ENCODE data around the gene ALDH3A2. TPM values are rescaled to one million over a fixed set of nuclear protein-coding genes. Genes with fewer than 3 reads are reported as not detected.

Gene ALDH3A2
- total and polyA plus RNA-seq, 4 donors, result 62.6 to 116 (median 89.6) TPM

GRCh38 chr17:19718613-19719354 lies 70.2 kb downstream of the ALDH3A2 start:
- DNase-seq (ENCODE audit: low read depth in 4 of 6, low spot score in 6 of 6), result no peak
- Histone ChIP-seq H3K27ac (ENCODE audit: low read depth, low read length) (no peak overlapping the region), H3K27me3 (ENCODE audit: control insufficient read depth, insufficient read depth, low read length) (no peaks in the 10 kb centered on the region), H3K9me3 (ENCODE audit: control insufficient read depth, insufficient read depth, low read length) (no peaks in the 10 kb centered on the region), H3K4me1 (ENCODE audit: control insufficient read depth, insufficient read depth, low read length) (peaks cover 29% of the 10 kb centered on the region), H3K4me3 (ENCODE audit: low read depth, low read length) (no peak overlapping the region), H3K36me3 (ENCODE audit: control insufficient read depth, insufficient read depth, low read length) (peaks cover 3% of the 10 kb centered on the region)
- WGBS (ENCODE audit: insufficient coverage), result 81% methylated on average over 16 of the region's 18 CpGs

GRCh38 chr17:19719355-19720209 lies 71.0 kb downstream of the ALDH3A2 start:
- H3K4me3 ChIP-seq (ENCODE audit: low read depth, low read length), result no peak overlapping the region
- DNase-seq (ENCODE audit: low read depth in 4 of 6, low spot score in 6 of 6), result no peak
- H3K9me3 ChIP-seq (ENCODE audit: control insufficient read depth, insufficient read depth, low read length), result no peaks in the 10 kb centered on the region
- peaks cover 36% of the 10 kb centered on the region for H3K4me1 ChIP-seq (ENCODE audit: control insufficient read depth, insufficient read depth, low read length)
- WGBS (ENCODE audit: insufficient coverage), result 93% methylated on average over 23 of the region's 23 CpGs
- H3K27ac ChIP-seq (ENCODE audit: low read depth, low read length), result no peak overlapping the region
- H3K36me3 ChIP-seq (ENCODE audit: control insufficient read depth, insufficient read depth, low read length), result peaks cover under 1% of the 10 kb centered on the region
- peaks cover 3% of the 10 kb centered on the region for H3K27me3 ChIP-seq (ENCODE audit: control insufficient read depth, insufficient read depth, low read length)

- Histone ChIP-seq H3K27me3 (ENCODE audit: control insufficient read depth, insufficient read depth, low read length) (peaks cover 3% of the 10 kb centered on the region), H3K27ac (ENCODE audit: low read depth, low read length) (no peak overlapping the region)
- WGBS (ENCODE audit: insufficient coverage), result 76% methylated on average over 5 of the region's 5 CpGs
Measured at GRCh38 chr17:19720210-19720475, 71.6 kb downstream of the ALDH3A2 start.

DNA sequence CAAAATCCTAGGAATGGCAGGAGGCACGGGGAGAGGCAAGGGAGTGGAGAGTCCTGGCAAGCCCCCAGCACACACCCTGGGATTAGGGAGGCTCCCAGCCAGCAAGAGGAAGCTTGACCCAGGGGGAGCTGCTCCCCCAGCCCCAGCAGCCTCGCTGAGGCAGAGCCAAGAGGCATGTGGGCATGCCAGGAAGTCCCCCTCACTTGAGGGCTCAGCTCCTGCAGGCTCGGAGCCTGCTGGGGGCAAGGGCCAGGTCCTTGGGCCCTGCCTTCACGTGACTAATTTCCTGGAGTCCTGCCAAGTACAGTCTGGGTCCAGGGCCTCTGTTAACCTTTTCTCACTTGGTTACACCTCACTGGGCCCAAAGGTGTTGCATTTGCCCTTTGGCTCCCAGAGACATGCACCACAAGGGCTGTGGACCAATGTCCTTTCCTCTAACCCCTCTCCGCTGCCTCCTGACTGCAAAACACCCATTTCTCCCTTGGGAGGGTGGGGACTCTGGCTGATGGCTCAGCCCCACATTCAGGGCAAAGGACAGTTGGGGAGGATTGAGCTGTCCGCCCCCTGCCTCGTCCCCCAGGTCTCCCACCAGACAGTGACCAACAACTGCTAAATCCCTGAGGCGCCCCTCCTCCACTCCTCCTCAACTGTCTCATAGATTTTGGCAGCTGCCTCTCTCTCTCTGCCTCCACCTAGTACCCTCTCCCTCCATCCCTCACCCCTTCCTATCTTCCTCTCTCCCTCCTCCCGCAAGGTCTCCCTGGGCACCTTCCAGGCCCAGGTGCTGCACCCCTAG lies 72.3 kb downstream of the ALDH3A2 start:
- Histone ChIP-seq H3K36me3 (ENCODE audit: control insufficient read depth, insufficient read depth, low read length) (no peaks in the 10 kb centered on the region), H3K4me3 (ENCODE audit: low read depth, low read length) (no peak overlapping the region), H3K27ac (ENCODE audit: low read depth, low read length) (no peak overlapping the region), H3K4me1 (ENCODE audit: control insufficient read depth, insufficient read depth, low read length) (peaks cover 40% of the 10 kb centered on the region), H3K9me3 (ENCODE audit: control insufficient read depth, insufficient read depth, low read length) (no peaks in the 10 kb centered on the region), H3K27me3 (ENCODE audit: control insufficient read depth, insufficient read depth, low read length) (peaks cover 3% of the 10 kb centered on the region)
- no peak for DNase-seq (ENCODE audit: low read depth in 4 of 6, low spot score in 6 of 6)
- WGBS (ENCODE audit: insufficient coverage), result 61% methylated on average over 8 of the region's 9 CpGs

More at GRCh38 chr17:19720210-19720475, 71.6 kb downstream of the ALDH3A2 start:
- no peak for DNase-seq (ENCODE audit: low read depth in 4 of 6, low spot score in 6 of 6)
- H3K4me3 ChIP-seq (ENCODE audit: low read depth, low read length), result no peak overlapping the region
- H3K36me3 ChIP-seq (ENCODE audit: control insufficient read depth, insufficient read depth, low read length), result no peaks in the 10 kb centered on the region
- peaks cover 41% of the 10 kb centered on the region for H3K4me1 ChIP-seq (ENCODE audit: control insufficient read depth, insufficient read depth, low read length)
- no peaks in the 10 kb centered on the region for H3K9me3 ChIP-seq (ENCODE audit: control insufficient read depth, insufficient read depth, low read length)

DNA sequence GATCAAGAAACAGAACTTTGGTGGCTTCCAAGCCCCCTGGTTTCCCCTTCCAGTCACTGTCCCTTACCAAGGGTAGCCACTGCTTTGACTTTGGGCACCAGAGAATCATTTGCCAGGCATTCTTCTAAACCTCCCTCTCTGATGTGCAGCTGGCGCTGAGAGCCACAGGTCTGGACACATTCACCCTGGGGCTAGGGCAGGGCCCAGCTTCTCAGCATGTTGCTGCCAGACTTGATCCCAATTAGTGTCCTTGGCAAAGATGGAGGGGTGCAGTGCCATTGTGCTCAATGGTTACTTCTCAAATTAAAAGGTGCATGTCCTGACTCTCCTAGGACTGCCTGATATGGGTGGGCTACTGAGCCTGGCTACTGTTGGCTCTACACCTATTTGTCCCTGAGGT lies 75.4 kb downstream of the ALDH3A2 start:
- 100% methylated on average over 1 of the region's 1 CpG for WGBS (ENCODE audit: insufficient coverage)
- Histone ChIP-seq H3K27ac (ENCODE audit: low read depth, low read length) (no peak overlapping the region), H3K9me3 (ENCODE audit: control insufficient read depth, insufficient read depth, low read length) (no peaks in the 10 kb centered on the region), H3K27me3 (ENCODE audit: control insufficient read depth, insufficient read depth, low read length) (peaks cover 3% of the 10 kb centered on the region), H3K4me1 (ENCODE audit: control insufficient read depth, insufficient read depth, low read length) (peaks cover 40% of the 10 kb centered on the region), H3K36me3 (ENCODE audit: control insufficient read depth, insufficient read depth, low read length) (no peaks in the 10 kb centered on the region), H3K4me3 (ENCODE audit: low read depth, low read length) (no peak overlapping the region)
- no peak for DNase-seq (ENCODE audit: low read depth in 4 of 6, low spot score in 6 of 6)

DNA sequence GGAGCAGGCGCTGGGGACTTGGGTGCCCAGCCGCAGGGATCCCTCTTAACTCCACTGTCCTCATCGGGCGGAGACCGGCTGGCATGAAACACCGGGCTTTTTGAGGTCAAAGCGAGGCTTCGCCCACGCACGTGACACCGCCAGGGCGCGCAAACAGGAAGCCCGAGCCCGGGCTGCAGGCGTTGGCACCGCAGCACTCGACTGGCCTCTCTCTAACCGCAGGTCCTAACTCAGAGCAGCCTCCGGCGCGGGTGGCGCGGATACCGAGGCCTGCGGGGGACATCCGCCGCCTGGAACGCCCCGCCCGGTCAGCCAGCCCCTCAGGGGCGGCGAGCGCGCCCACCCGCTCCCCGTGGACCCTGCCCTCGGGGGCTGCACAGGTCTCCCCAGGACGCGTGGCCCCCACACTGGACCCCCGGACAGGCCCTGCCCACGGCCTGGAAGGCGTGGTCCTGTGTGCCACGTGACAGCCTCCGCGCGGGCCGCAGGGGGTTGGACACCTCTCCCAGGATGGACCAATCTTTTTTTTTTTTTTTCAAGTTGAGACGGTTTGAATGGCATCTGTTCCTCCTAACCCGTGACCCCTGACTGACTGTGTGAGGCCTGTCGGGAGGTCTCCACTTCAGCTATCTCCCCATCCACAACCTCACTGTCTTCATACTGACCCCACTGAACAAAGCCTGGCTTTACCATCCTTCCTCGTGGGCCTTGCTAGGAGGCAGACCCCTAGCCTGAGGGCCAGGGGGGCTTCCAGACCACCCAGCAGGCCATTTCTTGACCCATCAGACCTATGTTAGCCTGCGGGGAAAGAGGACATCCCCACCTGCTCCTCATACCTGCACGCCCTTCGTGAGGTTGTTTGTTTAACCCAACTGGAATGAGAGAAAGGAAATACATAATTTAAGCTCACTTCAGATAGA lies 76.2 kb downstream of the ALDH3A2 start:
- H3K4me1 ChIP-seq (ENCODE audit: control insufficient read depth, insufficient read depth, low read length), result peaks cover 40% of the 10 kb centered on the region
- H3K27ac ChIP-seq (ENCODE audit: low read depth, low read length), result no peak overlapping the region
- 44% methylated on average over 52 of the region's 55 CpGs for WGBS (ENCODE audit: insufficient coverage)
- no peaks in the 10 kb centered on the region for H3K36me3 ChIP-seq (ENCODE audit: control insufficient read depth, insufficient read depth, low read length)
- peak in 1 of 6 donors; percentile 25 for DNase-seq (ENCODE audit: low read depth in 4 of 6, low spot score in 6 of 6)
- H3K9me3 ChIP-seq (ENCODE audit: control insufficient read depth, insufficient read depth, low read length), result no peaks in the 10 kb centered on the region
- H3K27me3 ChIP-seq (ENCODE audit: control insufficient read depth, insufficient read depth, low read length), result peaks cover 3% of the 10 kb centered on the region
- H3K4me3 ChIP-seq (ENCODE audit: low read depth, low read length), result no peak overlapping the region

- H3K27ac ChIP-seq (ENCODE audit: low read depth, low read length), result no peak overlapping the region
- peaks cover 3% of the 10 kb centered on the region for H3K27me3 ChIP-seq (ENCODE audit: control insufficient read depth, insufficient read depth, low read length)
- DNase-seq (ENCODE audit: low read depth in 4 of 6, low spot score in 6 of 6), result no peak
- no peak overlapping the region for H3K4me3 ChIP-seq (ENCODE audit: low read depth, low read length)
- H3K9me3 ChIP-seq (ENCODE audit: control insufficient read depth, insufficient read depth, low read length), result no peaks in the 10 kb centered on the region
- 96% methylated on average over 2 of the region's 5 CpGs for WGBS (ENCODE audit: insufficient coverage)
- H3K36me3 ChIP-seq (ENCODE audit: control insufficient read depth, insufficient read depth, low read length), result no peaks in the 10 kb centered on the region
- peaks cover 38% of the 10 kb centered on the region for H3K4me1 ChIP-seq (ENCODE audit: control insufficient read depth, insufficient read depth, low read length)
Measured at GRCh38 chr17:19725486-19725885, 76.9 kb downstream of the ALDH3A2 start.

DNA sequence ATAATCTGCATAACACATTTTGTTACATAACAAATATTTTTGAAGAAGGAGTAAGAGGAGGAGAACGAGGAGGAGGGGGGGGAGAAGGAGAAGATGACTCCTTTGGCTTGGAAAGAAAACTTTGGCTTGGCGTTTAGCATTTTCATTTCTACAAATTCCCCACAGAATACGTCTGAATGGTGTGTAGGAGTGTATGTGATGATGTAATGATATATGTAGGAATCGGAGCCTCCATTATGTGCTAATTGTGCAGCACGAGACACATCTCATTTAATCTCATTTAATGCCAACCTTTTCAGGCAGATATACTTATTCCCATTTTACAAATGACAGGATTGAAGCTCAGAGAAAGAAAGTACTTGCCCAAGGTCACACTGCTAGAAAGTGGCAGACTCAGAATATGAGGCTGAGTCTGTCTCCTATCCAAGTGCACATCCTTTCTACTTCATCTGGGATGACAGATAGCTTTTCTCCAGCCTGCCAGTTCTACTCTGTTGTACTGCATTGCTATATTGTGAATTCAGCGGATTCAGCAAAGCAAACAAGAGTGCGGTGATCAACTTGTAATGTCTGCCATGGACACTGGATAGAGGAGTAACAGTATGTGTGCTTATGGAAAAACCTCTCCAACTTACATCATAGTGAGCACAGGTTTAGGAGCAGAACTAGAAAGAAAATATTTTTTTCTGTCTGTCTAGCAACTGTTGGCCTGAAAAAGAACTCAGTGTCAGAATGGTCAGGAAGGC lies 78.3 kb downstream of the ALDH3A2 start:
- H3K27me3 ChIP-seq (ENCODE audit: control insufficient read depth, insufficient read depth, low read length), result peaks cover 3% of the 10 kb centered on the region
- WGBS (ENCODE audit: insufficient coverage), result no CpG with 5 or more reads among the region's 7 CpGs
- no peaks in the 10 kb centered on the region for H3K36me3 ChIP-seq (ENCODE audit: control insufficient read depth, insufficient read depth, low read length)
- H3K4me1 ChIP-seq (ENCODE audit: control insufficient read depth, insufficient read depth, low read length), result peaks cover 30% of the 10 kb centered on the region
- H3K4me3 ChIP-seq (ENCODE audit: low read depth, low read length), result no peak overlapping the region
- no peaks in the 10 kb centered on the region for H3K9me3 ChIP-seq (ENCODE audit: control insufficient read depth, insufficient read depth, low read length)
- DNase-seq (ENCODE audit: low read depth in 4 of 6, low spot score in 6 of 6), result no peak
- H3K27ac ChIP-seq (ENCODE audit: low read depth, low read length), result peak overlapping the region; percentile 93
